SK-N-SH treated with all-trans-retinoic acid at 6 μM for 48 hours (cell line): ENCODE measurements around the gene CETP.

Source experiments
- SNAI2 ChIP-seq: fragments of 250-450 bp; sonication (Bioruptor Pico); IDR thresholded peaks from 2 replicates; pipeline ENCODE4 v1.5.0; 2020; ENCODE audit warnings: mild to moderate bottlenecking, moderate library complexity
- TF ChIP-seq, protein P1 (sequence below): fragments of 250-450 bp; sonication (Bioruptor Pico); IDR thresholded peaks from 2 replicates; pipeline ENCODE4 v1.8.0; 2020; ENCODE audit warnings: mild to moderate bottlenecking, moderate library complexity, borderline replicate concordance

DNA sequence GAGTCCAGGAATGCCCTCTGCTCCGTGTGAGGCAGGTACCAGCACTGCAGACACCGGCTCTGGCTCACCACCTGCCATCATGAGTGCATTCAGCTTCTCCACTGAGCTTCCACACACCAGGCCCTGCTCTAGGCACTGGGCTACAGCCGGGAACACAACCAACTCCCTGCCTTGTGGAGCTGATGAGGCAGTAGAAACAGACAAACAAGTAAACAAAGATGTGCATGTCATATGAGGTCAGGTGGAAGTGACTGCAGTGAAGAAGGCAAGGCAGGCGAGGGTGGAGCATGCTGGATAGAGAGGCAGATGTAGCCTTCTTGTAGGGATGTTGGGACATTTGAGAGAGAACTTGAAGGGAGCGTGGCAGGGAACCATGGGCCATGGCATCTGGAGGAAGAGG lies 32.6 kb downstream of the CETP start:
- TF ChIP-seq SNAI2 (CRISPR knock-in tag), result no peak
- TF ChIP-seq, protein P1, sequence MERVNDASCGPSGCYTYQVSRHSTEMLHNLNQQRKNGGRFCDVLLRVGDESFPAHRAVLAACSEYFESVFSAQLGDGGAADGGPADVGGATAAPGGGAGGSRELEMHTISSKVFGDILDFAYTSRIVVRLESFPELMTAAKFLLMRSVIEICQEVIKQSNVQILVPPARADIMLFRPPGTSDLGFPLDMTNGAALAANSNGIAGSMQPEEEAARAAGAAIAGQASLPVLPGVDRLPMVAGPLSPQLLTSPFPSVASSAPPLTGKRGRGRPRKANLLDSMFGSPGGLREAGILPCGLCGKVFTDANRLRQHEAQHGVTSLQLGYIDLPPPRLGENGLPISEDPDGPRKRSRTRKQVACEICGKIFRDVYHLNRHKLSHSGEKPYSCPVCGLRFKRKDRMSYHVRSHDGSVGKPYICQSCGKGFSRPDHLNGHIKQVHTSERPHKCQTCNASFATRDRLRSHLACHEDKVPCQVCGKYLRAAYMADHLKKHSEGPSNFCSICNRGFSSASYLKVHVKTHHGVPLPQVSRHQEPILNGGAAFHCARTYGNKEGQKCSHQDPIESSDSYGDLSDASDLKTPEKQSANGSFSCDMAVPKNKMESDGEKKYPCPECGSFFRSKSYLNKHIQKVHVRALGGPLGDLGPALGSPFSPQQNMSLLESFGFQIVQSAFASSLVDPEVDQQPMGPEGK, result no peak
